Large intestine (tissue), 3 donors: ENCODE results near the gene PTPRM. TPM values are rescaled to one million over a fixed set of nuclear protein-coding genes. Genes with fewer than 3 reads are reported as not detected.

Source experiments
- DNase-seq, 2 donors: peaks; one replicate each; pipeline versions ENCODE4 v3.0.0 to v3.0.0-alpha.2; 2013
- H3K27ac ChIP-seq: one replicate; pipeline ENCODE4 v1.5.1; 2013; ENCODE audit warnings: low read length
- H3K27me3 ChIP-seq: 2 replicates; pipeline ENCODE4 v1.6.1; 2013; ENCODE audit warnings: low read length; ENCODE audit not compliant: control insufficient read depth, insufficient read depth
- H3K36me3 ChIP-seq: 2 replicates; pipeline ENCODE4 v1.6.1; 2013; ENCODE audit warnings: low read length; ENCODE audit not compliant: control insufficient read depth, insufficient read depth
- H3K4me1 ChIP-seq: one replicate; pipeline ENCODE4 v1.6.1; 2013; ENCODE audit warnings: low read length; ENCODE audit not compliant: control insufficient read depth, insufficient read depth
- H3K4me3 ChIP-seq: one replicate; pipeline ENCODE4 v1.5.1; 2013; ENCODE audit warnings: low read length
- H3K9me3 ChIP-seq: one replicate; pipeline ENCODE4 v1.6.1; 2013; ENCODE audit warnings: mild to moderate bottlenecking, low read depth, low read length, moderate library complexity; ENCODE audit not compliant: control insufficient read depth
- WGBS: methylation state at CpG from one replicate; pipeline ENCODE4 v1.1.5; 2013; ENCODE audit warnings: low lambda C conversion rate; ENCODE audit not compliant: insufficient coverage; 5-methylcytosine and 5-hydroxymethylcytosine counted together
- polyA plus RNA-seq: library from polyadenylated mRNA; unstranded; fragments of 120-200 nt; gene quantifications from one replicate; pipeline ENCODE4 v1.2.1, GENCODE V29; 2013

Gene PTPRM
- polyA plus RNA-seq, 1 donor: 27.2 TPM

- H3K36me3 ChIP-seq: no peaks in the 10 kb centered on the region
- no peak for DNase-seq
- no peak overlapping the region for H3K27ac ChIP-seq
- no peaks in the 10 kb centered on the region for H3K9me3 ChIP-seq
- H3K27me3 ChIP-seq: no peaks in the 10 kb centered on the region
- H3K4me3 ChIP-seq: no peak overlapping the region
- no peaks in the 10 kb centered on the region for H3K4me1 ChIP-seq
Measured at GRCh38 chr18:8029061-8029460, 461.9 kb downstream of the PTPRM start.

DNA sequence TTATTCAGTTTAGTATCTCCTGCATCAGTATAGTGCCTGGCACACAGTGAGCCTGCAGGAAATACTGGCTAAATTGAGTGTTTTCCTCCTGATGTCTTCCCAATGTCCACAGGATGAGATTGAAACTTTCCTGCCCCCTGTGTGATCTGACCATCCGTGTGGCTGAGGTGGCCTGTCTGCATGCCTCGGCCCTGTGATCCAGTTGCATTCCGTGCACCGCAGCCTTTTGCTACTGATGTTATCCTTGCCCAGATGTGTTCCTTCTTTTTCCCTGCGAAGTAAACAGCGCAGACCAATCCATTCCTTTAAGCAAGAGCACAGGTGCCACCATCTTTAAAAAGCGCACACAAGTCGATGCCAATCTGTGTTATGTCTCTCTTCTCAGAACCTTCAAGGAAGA is 462.6 kb downstream of the PTPRM start:
- no peaks in the 10 kb centered on the region for H3K27me3 ChIP-seq
- H3K27ac ChIP-seq: no peak overlapping the region
- no peaks in the 10 kb centered on the region for H3K9me3 ChIP-seq
- no peaks in the 10 kb centered on the region for H3K36me3 ChIP-seq
- no peak for DNase-seq
- no peak overlapping the region for H3K4me3 ChIP-seq
- no peaks in the 10 kb centered on the region for H3K4me1 ChIP-seq
- WGBS: no CpG with 5 or more reads among the region's 8 CpGs

DNA sequence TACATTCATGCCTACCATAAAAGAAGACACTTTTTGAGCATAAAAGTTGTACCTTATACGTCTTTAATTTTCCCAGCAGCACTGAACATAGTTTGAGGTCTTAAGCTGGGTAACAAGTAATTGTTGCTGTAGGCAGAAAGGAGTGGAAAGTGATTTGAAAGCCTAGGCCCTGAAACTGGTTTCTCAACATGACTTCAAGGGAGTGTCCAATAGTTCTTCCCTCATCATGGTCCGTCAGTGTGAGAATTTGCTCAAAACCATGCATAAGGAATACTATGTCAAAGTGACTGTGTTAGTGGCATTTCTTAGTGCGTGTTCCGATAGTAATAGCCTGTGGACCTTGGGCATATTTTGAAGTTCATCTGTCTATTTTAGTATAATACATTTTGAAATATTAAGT is 463.1 kb downstream of the PTPRM start:
- WGBS: 100% methylated on average over 1 of the region's 4 CpGs

GRCh38 chr18:8031496-8031895 is 464.4 kb downstream of the PTPRM start:
- Histone ChIP-seq H3K4me3 (no peak overlapping the region), H3K4me1 (no peaks in the 10 kb centered on the region), H3K27me3 (no peaks in the 10 kb centered on the region), H3K36me3 (no peaks in the 10 kb centered on the region), H3K27ac (no peak overlapping the region), H3K9me3 (no peaks in the 10 kb centered on the region)
- WGBS: no CpG with 5 or more reads among the region's 3 CpGs
- DNase-seq: no peak

More for the DNA sequence above, 463.1 kb downstream of the PTPRM start:
- Histone ChIP-seq H3K4me3 (no peak overlapping the region), H3K27ac (no peak overlapping the region), H3K27me3 (no peaks in the 10 kb centered on the region), H3K36me3 (no peaks in the 10 kb centered on the region), H3K9me3 (no peaks in the 10 kb centered on the region), H3K4me1 (no peaks in the 10 kb centered on the region)
- no peak for DNase-seq

- no peak overlapping the region for H3K27ac ChIP-seq
- H3K27me3 ChIP-seq: no peaks in the 10 kb centered on the region
- no peak overlapping the region for H3K4me3 ChIP-seq
- H3K9me3 ChIP-seq: no peaks in the 10 kb centered on the region
- no CpG with 5 or more reads among the region's 1 CpG for WGBS
- no peaks in the 10 kb centered on the region for H3K4me1 ChIP-seq
- DNase-seq: no peak
- H3K36me3 ChIP-seq: no peaks in the 10 kb centered on the region
Measured at GRCh38 chr18:8034674-8035073, 467.6 kb downstream of the PTPRM start.

DNA sequence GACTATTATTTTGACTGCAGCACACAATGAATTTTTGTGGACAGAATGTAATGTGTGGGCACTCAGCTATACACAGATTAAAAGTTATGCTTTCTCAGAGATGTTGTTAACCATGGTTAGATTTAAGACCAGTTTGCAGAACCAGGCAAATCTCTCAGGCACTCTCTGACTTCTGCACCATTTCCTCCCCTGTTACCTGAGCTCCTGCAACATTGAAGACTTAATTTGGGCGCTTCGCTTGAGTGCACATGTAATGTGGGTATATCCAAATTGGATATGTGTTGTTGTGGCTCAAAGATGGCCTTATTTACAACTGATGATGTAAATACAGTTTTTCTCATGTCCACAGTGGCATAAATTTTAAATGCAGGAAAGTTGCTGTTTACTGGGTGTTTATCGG is 469.4 kb downstream of the PTPRM start:
- no peak overlapping the region for H3K4me3 ChIP-seq
- no peaks in the 10 kb centered on the region for H3K36me3 ChIP-seq
- no peaks in the 10 kb centered on the region for H3K9me3 ChIP-seq
- no peaks in the 10 kb centered on the region for H3K4me1 ChIP-seq
- no peak overlapping the region for H3K27ac ChIP-seq
- WGBS: 100% methylated on average over 1 of the region's 3 CpGs
- H3K27me3 ChIP-seq: no peaks in the 10 kb centered on the region
- no peak for DNase-seq

DNA sequence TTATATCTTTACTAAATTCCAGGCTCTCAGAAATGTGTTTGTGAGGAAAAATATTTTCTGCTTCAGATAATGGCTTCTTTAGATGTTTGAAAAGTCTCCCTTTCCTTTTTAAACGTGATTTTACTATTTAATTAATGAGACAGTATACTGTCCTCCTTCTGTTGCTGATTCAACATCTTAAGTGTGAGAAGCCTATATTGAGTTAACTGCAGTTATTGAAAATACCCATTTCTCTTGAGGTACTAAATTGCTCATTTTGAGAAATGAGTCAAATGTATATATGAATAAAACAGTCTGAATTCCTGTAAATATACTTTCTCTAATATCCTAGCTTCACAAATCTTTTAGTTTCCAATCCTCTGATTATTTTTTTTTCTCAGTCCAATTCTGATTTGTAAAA is 470.2 kb downstream of the PTPRM start:
- Histone ChIP-seq H3K27me3 (no peaks in the 10 kb centered on the region), H3K9me3 (no peaks in the 10 kb centered on the region), H3K4me3 (no peak overlapping the region), H3K36me3 (no peaks in the 10 kb centered on the region), H3K4me1 (no peaks in the 10 kb centered on the region), H3K27ac (no peak overlapping the region)
- DNase-seq: no peak
- no CpG with 5 or more reads among the region's 1 CpG for WGBS

- Histone ChIP-seq H3K4me3 (no peak overlapping the region), H3K27ac (no peak overlapping the region), H3K27me3 (no peaks in the 10 kb centered on the region), H3K4me1 (no peaks in the 10 kb centered on the region), H3K9me3 (no peaks in the 10 kb centered on the region), H3K36me3 (no peaks in the 10 kb centered on the region)
- DNase-seq: no peak
Measured at GRCh38 chr18:8040021-8040420, 472.9 kb downstream of the PTPRM start.

GRCh38 chr18:8041526-8042111 is 474.5 kb downstream of the PTPRM start:
- Histone ChIP-seq H3K9me3 (no peaks in the 10 kb centered on the region), H3K27me3 (no peaks in the 10 kb centered on the region), H3K4me3 (no peak overlapping the region), H3K36me3 (no peaks in the 10 kb centered on the region), H3K27ac (no peak overlapping the region), H3K4me1 (no peaks in the 10 kb centered on the region)
- WGBS: no CpG with 5 or more reads among the region's 1 CpG
- peak in 1 of 2 donors; percentile 4 for DNase-seq

- Histone ChIP-seq H3K4me1 (no peaks in the 10 kb centered on the region), H3K27me3 (no peaks in the 10 kb centered on the region), H3K27ac (no peak overlapping the region), H3K9me3 (no peaks in the 10 kb centered on the region), H3K36me3 (no peaks in the 10 kb centered on the region), H3K4me3 (no peak overlapping the region)
- WGBS: no CpG with 5 or more reads among the region's 4 CpGs
- no peak for DNase-seq
Measured at GRCh38 chr18:8044004-8044403, 476.9 kb downstream of the PTPRM start.

- 94% methylated on average over 3 of the region's 8 CpGs for WGBS
- Histone ChIP-seq H3K4me3 (no peak overlapping the region), H3K27ac (no peak overlapping the region), H3K36me3 (no peaks in the 10 kb centered on the region), H3K4me1 (no peaks in the 10 kb centered on the region), H3K9me3 (no peaks in the 10 kb centered on the region), H3K27me3 (no peaks in the 10 kb centered on the region)
- no peak for DNase-seq
Measured at GRCh38 chr18:8045160-8045883, 478.2 kb downstream of the PTPRM start.
